ENCODE measurements around the gene GPRC5D.

The GPRC5D gene

DNA sequence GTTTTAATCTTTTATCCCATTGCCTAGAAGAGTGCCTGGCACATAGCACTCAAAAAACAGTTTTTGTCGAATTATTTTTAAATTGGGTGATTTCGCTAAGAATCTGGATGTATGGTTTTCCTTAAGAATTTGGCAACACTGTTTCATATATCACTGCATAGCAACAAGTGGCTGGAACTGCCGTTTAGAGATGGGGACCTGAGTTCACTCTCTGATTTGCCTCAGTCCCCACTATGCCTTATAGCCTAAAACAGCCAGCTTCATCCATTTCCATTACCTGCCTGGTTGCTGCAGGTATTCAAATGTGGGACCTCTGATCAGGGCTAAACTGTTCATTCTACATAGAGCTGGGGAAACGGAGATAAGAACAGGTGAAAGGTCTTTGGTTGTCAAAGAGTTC is 46.3 kb upstream of the GPRC5D start:
- no peak overlapping the region for H3K4me3 ChIP-seq (ENCODE audit: low read depth, low read length)
- TF ChIP-seq, protein P1, sequence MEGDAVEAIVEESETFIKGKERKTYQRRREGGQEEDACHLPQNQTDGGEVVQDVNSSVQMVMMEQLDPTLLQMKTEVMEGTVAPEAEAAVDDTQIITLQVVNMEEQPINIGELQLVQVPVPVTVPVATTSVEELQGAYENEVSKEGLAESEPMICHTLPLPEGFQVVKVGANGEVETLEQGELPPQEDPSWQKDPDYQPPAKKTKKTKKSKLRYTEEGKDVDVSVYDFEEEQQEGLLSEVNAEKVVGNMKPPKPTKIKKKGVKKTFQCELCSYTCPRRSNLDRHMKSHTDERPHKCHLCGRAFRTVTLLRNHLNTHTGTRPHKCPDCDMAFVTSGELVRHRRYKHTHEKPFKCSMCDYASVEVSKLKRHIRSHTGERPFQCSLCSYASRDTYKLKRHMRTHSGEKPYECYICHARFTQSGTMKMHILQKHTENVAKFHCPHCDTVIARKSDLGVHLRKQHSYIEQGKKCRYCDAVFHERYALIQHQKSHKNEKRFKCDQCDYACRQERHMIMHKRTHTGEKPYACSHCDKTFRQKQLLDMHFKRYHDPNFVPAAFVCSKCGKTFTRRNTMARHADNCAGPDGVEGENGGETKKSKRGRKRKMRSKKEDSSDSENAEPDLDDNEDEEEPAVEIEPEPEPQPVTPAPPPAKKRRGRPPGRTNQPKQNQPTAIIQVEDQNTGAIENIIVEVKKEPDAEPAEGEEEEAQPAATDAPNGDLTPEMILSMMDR (IDR thresholded peaks at IDR 0.05; ENCODE audit: borderline replicate concordance, insufficient read depth, low read depth, low read length), result no peak

DNA sequence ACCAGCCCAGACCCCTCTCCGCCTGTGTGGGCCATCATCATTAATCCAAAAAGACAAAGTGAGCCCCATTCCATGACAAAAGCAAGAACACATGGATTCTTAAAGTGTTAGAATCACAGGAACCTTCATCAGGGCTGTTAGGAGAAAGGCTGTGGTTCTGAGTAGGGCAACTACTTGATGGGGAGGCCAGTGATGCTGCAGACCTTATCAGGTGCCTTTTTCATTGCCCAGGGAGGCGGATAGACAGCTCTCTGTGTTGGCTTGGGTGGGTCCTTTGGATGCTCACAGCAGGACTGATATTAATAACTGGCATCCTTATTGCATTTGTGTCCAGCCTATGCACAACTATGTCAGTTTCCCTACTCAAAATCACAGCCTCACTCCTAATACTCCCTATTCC is 45.8 kb upstream of the GPRC5D start:
- H3K4me3 ChIP-seq (ENCODE audit: low read depth, low read length), result no peak overlapping the region
- TF ChIP-seq, protein P1 (IDR thresholded peaks at IDR 0.05; ENCODE audit: borderline replicate concordance, insufficient read depth, low read depth, low read length), result no peak

DNA sequence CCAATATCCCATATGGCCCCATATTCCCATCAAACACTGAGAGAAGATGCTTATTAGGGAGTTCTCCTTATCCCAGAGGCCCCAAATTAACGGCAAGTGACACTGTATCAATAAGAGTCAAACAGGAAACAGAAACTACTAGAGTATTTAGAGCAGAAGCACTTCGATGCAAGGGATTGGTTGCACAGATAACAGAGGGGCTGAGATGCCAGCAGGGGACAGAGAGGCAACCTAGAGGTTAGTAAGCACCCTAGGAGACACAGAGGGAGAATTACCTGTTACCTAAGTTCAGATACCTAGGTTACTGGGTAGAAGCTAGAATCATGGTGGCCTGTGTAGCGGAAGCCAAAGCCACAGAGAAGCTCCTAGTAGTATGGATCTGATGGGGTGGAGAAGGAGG is 45.2 kb upstream of the GPRC5D start:
- H3K4me3 ChIP-seq (ENCODE audit: low read depth, low read length), result no peak overlapping the region
- TF ChIP-seq, protein P1 (IDR thresholded peaks at IDR 0.05; ENCODE audit: borderline replicate concordance, insufficient read depth, low read depth, low read length), result no peak

DNA sequence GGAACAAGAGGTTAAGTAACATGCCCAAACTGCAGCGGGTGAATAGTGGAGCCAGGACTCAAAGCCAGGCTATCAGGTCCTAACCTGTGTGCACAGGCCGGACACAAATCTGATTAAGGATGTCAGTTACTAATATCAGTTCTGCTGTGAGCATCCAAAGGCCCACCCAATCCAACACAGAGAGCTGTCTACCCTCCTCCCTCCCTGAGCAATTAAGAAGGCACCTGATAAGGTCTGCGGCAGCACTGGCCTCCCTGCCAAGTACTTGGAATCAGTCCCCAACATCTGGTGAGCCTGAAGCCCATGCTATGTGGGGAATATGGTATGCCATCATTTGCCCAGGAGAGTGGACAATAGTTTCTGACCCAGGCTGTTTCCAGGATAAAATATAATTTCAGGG is 44.2 kb upstream of the GPRC5D start:
- TF ChIP-seq, protein P1 (IDR thresholded peaks at IDR 0.05; ENCODE audit: borderline replicate concordance, insufficient read depth, low read depth, low read length), result no peak
- no peak overlapping the region for H3K4me3 ChIP-seq (ENCODE audit: low read depth, low read length)

DNA sequence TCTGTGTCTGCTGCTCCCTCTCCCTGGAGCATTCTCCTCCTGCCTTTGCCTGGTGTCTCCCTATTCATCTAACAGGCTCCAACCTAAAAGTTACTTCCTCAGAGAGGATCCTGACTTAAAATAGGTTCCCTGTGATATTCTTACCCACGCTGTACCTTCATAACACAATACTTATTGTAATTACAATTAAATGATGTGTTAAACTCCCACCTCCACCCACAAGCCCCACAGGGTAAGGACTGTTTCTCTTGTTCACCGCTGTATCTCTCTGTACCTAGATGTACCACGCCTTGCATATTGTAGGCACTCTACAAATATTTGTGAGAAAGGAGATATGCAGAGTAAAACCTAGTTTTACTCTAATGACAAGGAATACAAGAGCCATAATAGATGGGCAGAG is 43.1 kb upstream of the GPRC5D start:
- no peak overlapping the region for H3K4me3 ChIP-seq (ENCODE audit: low read depth, low read length)
- TF ChIP-seq, protein P1 (IDR thresholded peaks at IDR 0.05; ENCODE audit: borderline replicate concordance, insufficient read depth, low read depth, low read length), result no peak

DNA sequence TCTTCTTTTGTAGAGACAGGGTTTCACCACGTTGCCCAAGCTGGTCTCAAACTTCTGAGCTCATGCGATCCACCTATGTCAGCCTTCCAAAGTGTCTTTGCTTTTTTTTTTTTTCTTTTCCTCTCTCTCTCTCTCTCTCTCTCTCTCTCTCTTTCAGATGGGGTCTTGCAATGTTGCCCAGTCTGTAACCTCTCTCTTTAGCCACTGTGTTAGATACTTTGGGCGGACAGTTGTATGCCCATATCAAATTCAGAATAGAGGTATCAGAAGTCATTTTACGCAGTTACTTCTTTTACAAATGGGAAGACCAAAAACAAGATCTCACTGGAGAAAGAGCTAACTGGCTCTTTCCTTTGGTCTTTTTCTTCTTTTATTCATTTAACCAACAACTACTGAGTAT is 41.4 kb upstream of the GPRC5D start:
- TF ChIP-seq, protein P1 (IDR thresholded peaks at IDR 0.05; ENCODE audit: borderline replicate concordance, insufficient read depth, low read depth, low read length), result no peak
- H3K4me3 ChIP-seq (ENCODE audit: low read depth, low read length), result no peak overlapping the region

DNA sequence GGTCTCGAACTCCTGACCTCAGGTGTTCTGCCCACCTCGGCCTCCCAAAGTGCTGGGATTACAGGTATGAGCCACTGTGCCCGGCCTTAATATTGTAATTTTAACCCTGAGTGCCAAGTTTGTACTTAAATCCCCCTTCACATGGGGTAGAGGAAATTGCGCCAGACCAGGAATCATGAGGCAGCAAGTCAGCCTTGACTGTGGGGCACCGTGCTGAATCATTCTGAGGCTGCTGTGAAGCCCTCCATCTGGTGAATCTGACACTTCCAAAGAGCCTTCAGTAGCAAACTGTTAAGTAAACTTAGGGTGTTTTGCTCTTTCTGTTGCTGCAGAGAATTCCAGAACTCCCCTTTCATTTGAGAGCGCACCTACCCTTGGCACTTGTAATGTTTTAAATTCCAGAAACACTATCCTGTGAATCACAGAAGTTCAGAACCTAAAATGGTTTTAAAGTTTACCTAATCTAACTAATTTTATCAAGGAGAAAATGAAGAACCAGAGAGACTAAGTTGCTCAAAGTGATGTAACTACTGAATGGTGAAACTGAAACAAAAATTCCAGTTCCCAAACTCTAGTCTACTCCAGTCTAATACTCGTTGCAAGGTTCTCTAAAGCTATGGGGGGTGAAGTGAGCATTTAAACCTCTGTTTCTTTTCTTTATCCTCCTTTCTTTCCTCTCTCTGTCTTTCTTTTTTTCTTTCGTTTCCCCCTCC is 40.6 kb upstream of the GPRC5D start:
- TF ChIP-seq, protein P1 (IDR thresholded peaks at IDR 0.05; ENCODE audit: borderline replicate concordance, insufficient read depth, low read depth, low read length), result no peak
- no peak overlapping the region for H3K4me3 ChIP-seq (ENCODE audit: low read depth, low read length)
